HepG2 (cell line): Measurements from ENCODE around the gene DGCR2. TPM values are rescaled to one million over a fixed set of nuclear protein-coding genes. Genes with fewer than 3 reads are reported as not detected.

Source experiments
- ATAC-seq: fragments of 200-7000 bp; cut with Tn5 transposase; 3 replicates; pipeline ENCODE4 v1.9.1; 2020; ENCODE audit warnings: mild to moderate bottlenecking, moderate library complexity
- BruUV-seq: library from RNA; stranded (reverse); fragments of 400-500 nt; replicated peaks from 2 replicates; lab custom pipeline; 2021; lab: Mats Ljungman, UMichigan
- CTCF ChIA-PET: fragments of 300-600 bp; formaldehyde crosslinking; extraction: SDS; loops from one replicate; lab custom pipeline; 2021; ENCODE audit warnings: low total read pairs, inconsistent platforms, low intra/inter-chr PET ratio; lab: Yijun Ruan, JAX
- POLR2A ChIA-PET: fragments of 350-600 bp; sonication (Branson Sonifier 250); formaldehyde crosslinking; loops from one replicate; lab custom pipeline; 2020; ENCODE audit warnings: antibody characterized with exemption, inconsistent platforms; lab: Yijun Ruan, JAX
- DNase-seq: peaks from one replicate; pipeline ENCODE4 v3.0.0-alpha.2; 2015; ENCODE audit warnings: low spot score
- FAIRE-seq: peaks from 3 replicates; lab custom pipeline; 2011; peaks lifted over from hg19 to GRCh38; lab: Jason Lieb, UNC
- H2AFZ ChIP-seq: one replicate; pipeline ENCODE4 v1.6.1; 2011; ENCODE audit warnings: low read length, inconsistent platforms
- H3K27ac ChIP-seq: fragments of 300-600 bp; 3 replicates; pipeline ENCODE4 v1.8.0; 2011; ENCODE audit warnings: mixed run types, mild to moderate bottlenecking, mixed read lengths, low read length, inconsistent platforms; ENCODE audit not compliant: insufficient read depth; ENCODE audit errors: extremely low read length
- H3K27me3 ChIP-seq, 2 experiments: fragments of 200-600 bp in 1 of 2; 2 replicates in 1 of 2; 3 replicates in 1 of 2; pipeline versions ENCODE4 v1.6.0 to v1.8.0; 2011; ENCODE audit warnings: low read length in 2 of 2, mild to moderate bottlenecking in 2 of 2, moderate library complexity in 2 of 2, inconsistent platforms in 1 of 2; ENCODE audit not compliant: insufficient read depth in 2 of 2, control insufficient read depth in 1 of 2
- H3K36me3 ChIP-seq, 2 experiments: fragments of 200-600 bp in 1 of 2; replicated peaks in 1 of 2; 2 replicates in 1 of 2; 3 replicates in 1 of 2; pipeline versions ENCODE4 v1.5.1 to v1.8.0; 2011; ENCODE audit warnings: low read length in 2 of 2, inconsistent platforms in 1 of 2; ENCODE audit not compliant: insufficient read depth in 2 of 2, control insufficient read depth in 1 of 2
- H3K4me1 ChIP-seq: 2 replicates; pipeline ENCODE4 v1.5.1; 2012; ENCODE audit warnings: low read length, inconsistent platforms; ENCODE audit not compliant: insufficient read depth
- H3K4me2 ChIP-seq: 2 replicates; pipeline ENCODE4 v1.6.0; 2011; ENCODE audit warnings: low read depth, low read length, inconsistent platforms
- H3K4me3 ChIP-seq, 3 experiments: fragments of 200-600 bp in 1 of 3; sonication (generic), shearing (Covaris generic) in 1 of 3; replicated peaks in 1 of 3; 2 replicates each; pipeline ENCODE4 v1.5.1; 2011 to 2016; ENCODE audit warnings: low read length in 3 of 3, inconsistent platforms in 2 of 3, low read depth in 2 of 3, mild to moderate bottlenecking in 2 of 3, control low read depth in 1 of 3, mixed read lengths in 1 of 3; ENCODE audit not compliant: insufficient read depth in 1 of 3
- H3K79me2 ChIP-seq: one replicate; pipeline ENCODE4 v1.6.1; 2011; ENCODE audit warnings: low read length, inconsistent platforms; ENCODE audit not compliant: insufficient read depth
- H3K9ac ChIP-seq: 2 replicates; pipeline ENCODE4 v1.6.0; 2011; ENCODE audit warnings: mild to moderate bottlenecking, low read depth, low read length, inconsistent platforms; ENCODE audit not compliant: insufficient read depth
- H3K9me3 ChIP-seq: 2 replicates; pipeline ENCODE4 v1.5.1; 2012; ENCODE audit warnings: mild to moderate bottlenecking, low read length
- H4K20me1 ChIP-seq: 2 replicates; pipeline ENCODE4 v1.6.0; 2011; ENCODE audit warnings: inconsistent platforms, mild to moderate bottlenecking, low read length, moderate library complexity; ENCODE audit not compliant: insufficient read depth
- SMAD3 ChIP-seq: sonication (generic); formaldehyde crosslinking; IDR thresholded peaks from 2 replicates; pipeline ENCODE4 v1.4.0; 2020; ENCODE audit warnings: missing genetic modification reagents
- ZBTB42 ChIP-seq: sonication (generic); formaldehyde crosslinking; IDR thresholded peaks from 2 replicates; pipeline ENCODE4 v1.5.0; 2020; ENCODE audit warnings: mild to moderate bottlenecking, missing genetic modification reagents
- ZNF841 ChIP-seq: sonication (generic); formaldehyde crosslinking; IDR thresholded peaks from 2 replicates; pipeline ENCODE4 v1.8.1; 2023; ENCODE audit warnings: missing genetic modification reagents, borderline replicate concordance
- WGBS: methylation state at CpG from one replicate; pipeline ENCODE4 v1.1.6; 2017; ENCODE audit warnings: low lambda C conversion rate; 5-methylcytosine and 5-hydroxymethylcytosine counted together
- in situ Hi-C: cut with HindIII; loops from 2 replicates; pipeline ENCODE4 v1.10.0; 2017; ENCODE audit warnings: low pct_unique_long_range_greater_than_20kb; ENCODE audit not compliant: extremely low pct_ligation_motif_present
- intact Hi-C: fragments of 100-400 bp; cut with micrococcal nuclease; formaldehyde crosslinking; loops from one replicate; pipeline ENCODE4 v1.10.0; 2022; ENCODE audit not compliant: unreplicated experiment
- polyA plus RNA-seq, 8 experiments: library from polyadenylated mRNA; depleted of rRNA in 3 of 8; stranded (reverse) in 7 of 8; unstranded in 1 of 8; fragments of >200 nt; fragmentation: Illumina TruSeq in 4 of 8; extraction: Trizol in 4 of 8; gene quantifications; 2 replicates each; pipeline versions ENCODE4 v1.2.1 to v1.2.3, GENCODE V29; 2011 to 2016; ENCODE audit warnings: low read depth in 4 of 8, missing spikeins in 1 of 8, mixed read lengths in 1 of 8; ENCODE audit not compliant: insufficient read depth in 1 of 8
- total RNA-seq, 5 experiments: library from RNA; depleted of rRNA; stranded (reverse); fragments of >200 nt; fragmentation: Illumina TruSeq; extraction: Trizol; gene quantifications; 2 replicates each; pipeline ENCODE4 v1.2.3, GENCODE V29; 2016; ENCODE audit warnings: low read depth in 1 of 5
- TF ChIP-seq, protein P1 (sequence below): sonication (generic); formaldehyde crosslinking; conservative IDR thresholded peaks from 2 replicates; pipeline ENCODE4 v1.8.0; 2022; ENCODE audit warnings: low read depth, missing genetic modification reagents
- TF ChIP-seq, protein P2 (sequence below): sonication (generic); formaldehyde crosslinking; IDR thresholded peaks from 2 replicates; pipeline ENCODE4 v1.5.1; 2020; ENCODE audit warnings: missing genetic modification reagents, mild to moderate bottlenecking, borderline replicate concordance
- TF ChIP-seq, protein P3 (sequence below): sonication (generic); formaldehyde crosslinking; IDR thresholded peaks from 2 replicates; pipeline ENCODE4 v1.8.0; 2023; ENCODE audit warnings: mild to moderate bottlenecking, missing genetic modification reagents
- TF ChIP-seq, protein P4 (sequence below): sonication (generic); formaldehyde crosslinking; IDR thresholded peaks from 2 replicates; pipeline ENCODE4 v1.9.0; 2021; ENCODE audit warnings: missing genetic modification reagents, borderline replicate concordance
- TF ChIP-seq, protein P5 (sequence below): sonication (generic); formaldehyde crosslinking; IDR thresholded peaks from 2 replicates; pipeline ENCODE4 v1.5.0; 2020; ENCODE audit warnings: missing genetic modification reagents

Gene DGCR2
- total and polyA plus RNA-seq, 2 of the 13 experiments (the other 11 are each of a cell fraction or from before 2014, with no cell fraction given) = 23.1 to 35.3 TPM

DNA sequence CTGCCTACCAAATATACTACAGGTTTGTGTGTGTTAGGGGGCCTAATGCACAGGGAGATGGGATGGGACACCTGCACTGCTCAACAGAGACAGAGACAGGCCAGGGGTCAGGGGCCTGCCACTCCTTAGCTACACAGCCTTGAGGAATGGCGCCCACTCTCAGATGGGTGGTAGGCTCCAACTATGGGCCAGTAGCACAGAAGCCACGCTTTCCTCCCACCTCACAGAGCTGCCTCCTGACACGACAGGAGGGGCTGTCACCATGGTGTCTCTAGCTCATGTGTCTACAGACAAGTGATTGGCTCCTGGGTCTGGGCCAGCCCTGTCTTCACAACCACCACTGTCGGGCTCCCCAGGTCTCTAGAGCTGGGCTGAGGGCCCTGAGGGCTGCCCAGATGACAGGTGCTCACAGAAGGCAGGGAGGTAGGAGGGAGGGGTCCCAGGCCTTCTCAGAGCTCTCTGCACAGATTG lies 81.8 kb downstream of the DGCR2 start:
- in situ Hi-C loops (no loop called here), intact Hi-C loops (no loop called here)
- WGBS = no CpG with 5 or more reads among the region's 4 CpGs
- Histone ChIP-seq H4K20me1 (no peaks in the 10 kb centered on the region), H3K36me3 (peaks cover 31 to 59% of the 10 kb centered on the region in 2 experiments), H3K4me2 (no peak overlapping the region), H3K27me3 (no peaks in the 10 kb centered on the region), H3K27ac (no peak overlapping the region), H3K79me2 (no peaks in the 10 kb centered on the region), H3K4me1 (no peaks in the 10 kb centered on the region), H3K9me3 (no peaks in the 10 kb centered on the region), H2AFZ (no peak overlapping the region), H3K9ac (no peak overlapping the region), H3K4me3 (no peak overlapping the region)
- no peak for DNase-seq
- ChIA-PET POLR2A (no interaction called here), CTCF (no interaction called here)
- no TSS peak for BruUV-seq
- no peak for FAIRE-seq
- ATAC-seq = no peak
- no peak for TF ChIP-seq SMAD3 (CRISPR knock-in tag)
- no peak for TF ChIP-seq ZNF841 (CRISPR knock-in tag)
- TF ChIP-seq, protein P1, sequence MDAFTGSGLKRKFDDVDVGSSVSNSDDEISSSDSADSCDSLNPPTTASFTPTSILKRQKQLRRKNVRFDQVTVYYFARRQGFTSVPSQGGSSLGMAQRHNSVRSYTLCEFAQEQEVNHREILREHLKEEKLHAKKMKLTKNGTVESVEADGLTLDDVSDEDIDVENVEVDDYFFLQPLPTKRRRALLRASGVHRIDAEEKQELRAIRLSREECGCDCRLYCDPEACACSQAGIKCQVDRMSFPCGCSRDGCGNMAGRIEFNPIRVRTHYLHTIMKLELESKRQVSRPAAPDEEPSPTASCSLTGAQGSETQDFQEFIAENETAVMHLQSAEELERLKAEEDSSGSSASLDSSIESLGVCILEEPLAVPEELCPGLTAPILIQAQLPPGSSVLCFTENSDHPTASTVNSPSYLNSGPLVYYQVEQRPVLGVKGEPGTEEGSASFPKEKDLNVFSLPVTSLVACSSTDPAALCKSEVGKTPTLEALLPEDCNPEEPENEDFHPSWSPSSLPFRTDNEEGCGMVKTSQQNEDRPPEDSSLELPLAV = no peak
- TF ChIP-seq, protein P2, sequence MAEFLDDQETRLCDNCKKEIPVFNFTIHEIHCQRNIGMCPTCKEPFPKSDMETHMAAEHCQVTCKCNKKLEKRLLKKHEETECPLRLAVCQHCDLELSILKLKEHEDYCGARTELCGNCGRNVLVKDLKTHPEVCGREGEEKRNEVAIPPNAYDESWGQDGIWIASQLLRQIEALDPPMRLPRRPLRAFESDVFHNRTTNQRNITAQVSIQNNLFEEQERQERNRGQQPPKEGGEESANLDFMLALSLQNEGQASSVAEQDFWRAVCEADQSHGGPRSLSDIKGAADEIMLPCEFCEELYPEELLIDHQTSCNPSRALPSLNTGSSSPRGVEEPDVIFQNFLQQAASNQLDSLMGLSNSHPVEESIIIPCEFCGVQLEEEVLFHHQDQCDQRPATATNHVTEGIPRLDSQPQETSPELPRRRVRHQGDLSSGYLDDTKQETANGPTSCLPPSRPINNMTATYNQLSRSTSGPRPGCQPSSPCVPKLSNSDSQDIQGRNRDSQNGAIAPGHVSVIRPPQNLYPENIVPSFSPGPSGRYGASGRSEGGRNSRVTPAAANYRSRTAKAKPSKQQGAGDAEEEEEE = no peak
- TF ChIP-seq, protein P3, sequence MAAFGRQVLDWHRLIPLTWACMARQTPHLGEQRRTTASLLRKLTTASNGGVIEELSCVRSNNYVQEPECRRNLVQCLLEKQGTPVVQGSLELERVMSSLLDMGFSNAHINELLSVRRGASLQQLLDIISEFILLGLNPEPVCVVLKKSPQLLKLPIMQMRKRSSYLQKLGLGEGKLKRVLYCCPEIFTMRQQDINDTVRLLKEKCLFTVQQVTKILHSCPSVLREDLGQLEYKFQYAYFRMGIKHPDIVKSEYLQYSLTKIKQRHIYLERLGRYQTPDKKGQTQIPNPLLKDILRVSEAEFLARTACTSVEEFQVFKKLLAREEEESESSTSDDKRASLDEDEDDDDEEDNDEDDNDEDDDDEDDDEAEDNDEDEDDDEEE (CRISPR knock-in tag) = no peak
- TF ChIP-seq ZBTB42 (CRISPR knock-in tag) = no peak
- TF ChIP-seq, protein P4, sequence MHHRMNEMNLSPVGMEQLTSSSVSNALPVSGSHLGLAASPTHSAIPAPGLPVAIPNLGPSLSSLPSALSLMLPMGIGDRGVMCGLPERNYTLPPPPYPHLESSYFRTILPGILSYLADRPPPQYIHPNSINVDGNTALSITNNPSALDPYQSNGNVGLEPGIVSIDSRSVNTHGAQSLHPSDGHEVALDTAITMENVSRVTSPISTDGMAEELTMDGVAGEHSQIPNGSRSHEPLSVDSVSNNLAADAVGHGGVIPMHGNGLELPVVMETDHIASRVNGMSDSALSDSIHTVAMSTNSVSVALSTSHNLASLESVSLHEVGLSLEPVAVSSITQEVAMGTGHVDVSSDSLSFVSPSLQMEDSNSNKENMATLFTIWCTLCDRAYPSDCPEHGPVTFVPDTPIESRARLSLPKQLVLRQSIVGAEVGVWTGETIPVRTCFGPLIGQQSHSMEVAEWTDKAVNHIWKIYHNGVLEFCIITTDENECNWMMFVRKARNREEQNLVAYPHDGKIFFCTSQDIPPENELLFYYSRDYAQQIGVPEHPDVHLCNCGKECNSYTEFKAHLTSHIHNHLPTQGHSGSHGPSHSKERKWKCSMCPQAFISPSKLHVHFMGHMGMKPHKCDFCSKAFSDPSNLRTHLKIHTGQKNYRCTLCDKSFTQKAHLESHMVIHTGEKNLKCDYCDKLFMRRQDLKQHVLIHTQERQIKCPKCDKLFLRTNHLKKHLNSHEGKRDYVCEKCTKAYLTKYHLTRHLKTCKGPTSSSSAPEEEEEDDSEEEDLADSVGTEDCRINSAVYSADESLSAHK = no peak
- TF ChIP-seq, protein P5, sequence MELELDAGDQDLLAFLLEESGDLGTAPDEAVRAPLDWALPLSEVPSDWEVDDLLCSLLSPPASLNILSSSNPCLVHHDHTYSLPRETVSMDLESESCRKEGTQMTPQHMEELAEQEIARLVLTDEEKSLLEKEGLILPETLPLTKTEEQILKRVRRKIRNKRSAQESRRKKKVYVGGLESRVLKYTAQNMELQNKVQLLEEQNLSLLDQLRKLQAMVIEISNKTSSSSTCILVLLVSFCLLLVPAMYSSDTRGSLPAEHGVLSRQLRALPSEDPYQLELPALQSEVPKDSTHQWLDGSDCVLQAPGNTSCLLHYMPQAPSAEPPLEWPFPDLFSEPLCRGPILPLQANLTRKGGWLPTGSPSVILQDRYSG (CRISPR knock-in tag) = no peak
